GM21619 (cell line): Measurements from ENCODE around the gene ALDH1B1.

Experiments
- ATAC-seq: cut with Tn5 transposase; IDR thresholded peaks from one replicate; pipeline ENCODE4 v1.9.1; 2021; ENCODE audit not compliant: unreplicated experiment

Gene ALDH1B1

GRCh38 chr9:38413283-38413682, 20.8 kb downstream of the ALDH1B1 start:
- peak; percentile 62 for ATAC-seq

DNA sequence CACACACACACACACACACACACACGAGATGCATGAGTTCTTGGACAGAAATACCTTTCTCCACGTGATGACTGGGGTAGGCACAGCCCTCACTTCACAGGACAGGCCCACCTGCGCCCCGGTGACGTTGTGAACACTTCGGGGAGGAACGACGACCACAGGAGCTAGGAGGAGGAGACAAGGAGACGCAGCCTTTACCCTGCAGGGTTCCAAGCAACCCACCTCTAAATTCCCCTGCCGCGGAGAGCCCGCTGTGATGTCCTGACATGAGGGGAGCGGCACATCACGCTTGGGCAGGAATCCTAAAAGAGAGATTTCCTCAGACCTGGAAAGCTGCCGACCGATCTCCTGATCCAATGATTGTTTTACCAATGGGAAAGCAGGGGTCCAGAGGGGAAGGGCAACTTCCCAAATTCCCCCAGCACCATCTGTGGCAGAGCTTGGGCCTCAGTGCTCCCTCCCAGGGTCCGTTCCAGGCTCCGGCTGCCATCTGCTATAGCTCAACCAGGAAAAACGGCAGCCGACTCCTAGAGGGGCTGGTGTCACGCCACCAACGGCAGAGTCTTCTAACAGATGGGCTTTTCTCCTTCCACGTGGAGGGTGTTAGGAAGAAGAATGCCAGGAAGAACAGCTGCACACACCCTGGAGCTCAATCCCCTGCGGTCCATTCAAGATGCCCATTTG, 21.7 kb downstream of the ALDH1B1 start:
- no peak for ATAC-seq

- ATAC-seq = no peak
Observed at GRCh38 chr9:38415856-38416255, 23.4 kb downstream of the ALDH1B1 start.

DNA sequence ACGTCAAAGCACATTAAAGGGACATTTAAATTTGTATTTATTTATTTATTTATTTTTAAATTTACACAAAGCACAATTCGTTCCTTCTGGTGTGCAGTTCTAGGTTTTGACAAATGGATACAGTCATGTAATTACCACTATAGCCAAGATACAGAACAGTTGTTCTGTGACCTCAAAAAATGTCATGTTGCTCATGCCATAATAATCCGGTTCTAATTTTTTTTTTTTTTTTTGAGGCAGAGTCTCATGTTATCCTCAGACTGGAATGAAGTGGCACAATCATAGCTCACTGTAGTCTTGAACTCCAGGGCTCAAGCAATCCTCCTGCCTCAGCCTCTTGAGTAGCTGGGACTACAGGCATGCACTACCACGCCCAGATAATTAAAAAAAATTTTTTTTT, 24.0 kb downstream of the ALDH1B1 start:
- no peak for ATAC-seq

- ATAC-seq = peak; percentile 58
Observed at GRCh38 chr9:38417003-38417945, 24.8 kb downstream of the ALDH1B1 start.

GRCh38 chr9:38418366-38418765, 25.9 kb downstream of the ALDH1B1 start:
- ATAC-seq = no peak

GRCh38 chr9:38419181-38419580, 26.7 kb downstream of the ALDH1B1 start:
- no peak for ATAC-seq

DNA sequence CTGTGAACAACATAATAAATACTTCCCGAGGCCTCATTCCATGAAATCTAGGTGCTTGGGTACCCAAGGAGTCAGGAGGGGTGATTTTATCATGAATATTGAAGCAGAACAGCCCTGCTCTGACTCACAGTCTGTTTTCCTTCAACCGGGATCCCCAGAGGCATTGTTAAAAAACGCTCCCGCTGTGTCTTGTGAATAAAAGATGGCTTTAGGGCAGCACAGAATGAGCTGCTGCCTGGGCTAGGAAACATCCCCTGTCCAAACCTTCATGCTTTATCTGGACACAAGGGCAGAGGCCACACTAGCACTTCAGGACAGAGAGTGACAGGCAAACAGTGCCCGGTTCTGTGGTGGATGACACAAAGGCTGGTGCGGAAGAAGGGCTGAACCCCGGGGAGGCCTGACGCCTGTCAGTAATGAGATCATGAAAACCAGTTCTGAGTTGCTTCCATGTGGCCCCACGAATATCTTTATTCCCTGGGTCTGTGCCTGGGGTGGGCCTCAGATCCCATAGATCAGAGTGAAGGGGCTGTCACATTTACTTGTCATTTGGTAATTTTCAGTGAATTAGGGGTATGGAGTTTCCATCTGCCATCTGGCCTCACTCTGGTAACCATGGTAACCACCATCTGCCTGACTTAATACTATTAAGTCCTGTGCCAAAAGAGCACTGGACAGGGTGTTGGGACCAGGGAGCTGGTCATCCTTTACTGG, 29.2 kb downstream of the ALDH1B1 start:
- no peak for ATAC-seq

DNA sequence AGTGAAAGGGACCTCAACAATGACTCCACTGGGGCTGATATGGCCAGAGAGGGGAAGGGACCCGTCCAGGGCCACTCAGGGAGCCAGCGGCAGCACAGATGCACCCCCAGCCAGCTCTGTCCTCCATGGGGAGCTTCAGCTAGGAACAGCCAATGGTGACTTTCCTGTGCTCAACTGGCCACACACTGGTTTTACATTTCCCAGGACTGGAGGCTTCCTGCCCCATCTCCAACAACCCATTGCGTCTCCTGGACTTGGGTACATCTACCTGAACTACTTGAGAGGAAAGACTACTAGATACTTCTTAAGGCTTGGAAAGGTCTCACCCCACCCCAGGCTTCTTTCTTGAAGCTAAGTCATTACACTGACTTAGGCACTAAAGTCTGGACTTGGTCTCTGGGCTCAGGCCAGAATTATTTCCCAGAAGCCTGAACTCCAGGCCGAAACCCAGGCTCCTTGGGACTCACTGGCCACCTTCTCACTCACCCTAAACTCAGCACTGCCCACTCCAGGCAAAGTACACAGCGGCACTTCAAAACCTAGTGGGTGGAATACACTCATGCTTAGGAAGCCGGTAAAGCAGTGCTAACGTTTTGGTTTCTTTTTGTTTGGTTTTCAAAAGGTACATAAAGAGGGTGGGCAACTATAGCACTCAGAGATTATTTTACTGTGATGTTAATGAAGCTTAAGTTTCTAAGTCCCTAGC, 30.2 kb downstream of the ALDH1B1 start:
- ATAC-seq = no peak

GRCh38 chr9:38423273-38423972, 30.9 kb downstream of the ALDH1B1 start:
- no peak for ATAC-seq

- no peak for ATAC-seq
Observed at GRCh38 chr9:38423973-38424843, 31.7 kb downstream of the ALDH1B1 start, which contains the start of gene IGFBPL1. Gene IGFBPL1 (minus strand): TSS chr9:38424454. CDS start chr9:38424424, 30 bp downstream.

DNA sequence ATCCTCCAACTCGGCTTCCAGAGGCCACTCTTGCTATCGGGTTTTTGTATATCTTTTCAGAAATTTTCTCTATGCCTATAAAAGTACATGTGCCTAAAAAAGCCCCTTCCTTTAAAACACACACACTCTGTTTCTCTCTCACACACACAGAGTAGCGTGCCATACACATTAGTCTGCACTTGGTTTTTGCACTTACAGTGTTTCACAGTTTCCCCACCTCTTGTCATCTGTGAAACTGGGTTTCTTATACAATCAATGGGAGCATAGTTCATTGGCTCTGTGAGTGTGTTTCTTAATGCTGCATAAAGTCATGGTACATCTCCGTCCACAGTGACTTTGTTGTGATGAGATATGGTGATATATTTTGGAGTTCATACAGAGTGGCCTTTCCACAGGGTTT, 32.4 kb downstream of the ALDH1B1 start:
- no peak for ATAC-seq

GRCh38 chr9:38428062-38428461, 35.6 kb downstream of the ALDH1B1 start:
- ATAC-seq = no peak

- no peak for ATAC-seq
Observed at GRCh38 chr9:38431116-38431515, 38.6 kb downstream of the ALDH1B1 start.

GRCh38 chr9:38432922-38433510, 40.5 kb downstream of the ALDH1B1 start:
- no peak for ATAC-seq

- ATAC-seq = no peak
Observed at GRCh38 chr9:38434365-38434764, 41.9 kb downstream of the ALDH1B1 start.

GRCh38 chr9:38434853-38435252, 42.4 kb downstream of the ALDH1B1 start:
- no peak for ATAC-seq

- no peak for ATAC-seq
Observed at GRCh38 chr9:38435521-38435920, 43.0 kb downstream of the ALDH1B1 start.

GRCh38 chr9:38436708-38437107, 44.2 kb downstream of the ALDH1B1 start:
- ATAC-seq = no peak
